ENCODE data around the gene PPIB.
A peak's percentile ranks its signal among the peaks of the same experiment; 100 is the strongest.

Gene PPIB

GRCh38 chr15:64162869-64163658, at the start of gene PPIB:
PPIB (minus strand) TSS chr15:64163022; CDS start chr15:64162986, 36 bp downstream.
- DNase-seq = peak; percentile 91 to 97 (median 95)

DNA sequence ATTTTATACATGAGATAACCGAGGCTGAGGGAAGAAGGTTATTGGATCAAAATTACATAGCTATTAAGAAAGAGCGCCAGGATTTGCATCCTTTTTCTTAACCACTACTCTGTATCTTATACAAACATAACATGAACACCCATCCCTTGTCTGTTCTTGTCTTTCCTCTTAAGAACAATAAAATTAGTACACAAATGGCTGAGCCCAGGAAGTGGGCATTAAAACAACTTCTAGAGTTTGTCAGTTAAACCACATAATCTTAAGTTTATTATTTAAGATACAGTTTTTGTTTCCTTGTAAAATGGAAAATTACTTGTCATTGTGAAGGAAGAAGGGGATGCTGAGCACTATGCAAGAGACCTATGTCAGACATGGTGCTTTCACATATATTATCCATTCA, 48.9 kb upstream of the PPIB start:
- no peak for DNase-seq

DNA sequence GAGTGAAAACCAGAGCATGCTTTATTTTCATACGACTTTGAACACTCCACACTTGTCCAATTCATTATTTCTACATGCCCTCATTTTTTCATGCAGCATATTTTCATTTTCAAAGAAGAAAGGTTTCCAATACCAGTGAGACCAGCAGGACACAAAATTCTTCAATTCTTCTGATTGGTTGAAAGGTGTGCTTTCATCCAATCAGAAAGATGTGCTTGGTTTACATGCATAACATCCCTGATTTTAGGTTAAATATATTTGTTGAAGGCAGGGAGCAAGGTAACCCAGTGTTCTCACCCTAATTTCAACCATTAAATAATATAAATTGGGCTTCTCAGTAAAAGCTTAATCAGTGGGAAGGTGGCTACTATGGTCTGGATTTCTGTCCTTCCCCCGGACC, 47.5 kb upstream of the PPIB start:
- DNase-seq = no peak

DNA sequence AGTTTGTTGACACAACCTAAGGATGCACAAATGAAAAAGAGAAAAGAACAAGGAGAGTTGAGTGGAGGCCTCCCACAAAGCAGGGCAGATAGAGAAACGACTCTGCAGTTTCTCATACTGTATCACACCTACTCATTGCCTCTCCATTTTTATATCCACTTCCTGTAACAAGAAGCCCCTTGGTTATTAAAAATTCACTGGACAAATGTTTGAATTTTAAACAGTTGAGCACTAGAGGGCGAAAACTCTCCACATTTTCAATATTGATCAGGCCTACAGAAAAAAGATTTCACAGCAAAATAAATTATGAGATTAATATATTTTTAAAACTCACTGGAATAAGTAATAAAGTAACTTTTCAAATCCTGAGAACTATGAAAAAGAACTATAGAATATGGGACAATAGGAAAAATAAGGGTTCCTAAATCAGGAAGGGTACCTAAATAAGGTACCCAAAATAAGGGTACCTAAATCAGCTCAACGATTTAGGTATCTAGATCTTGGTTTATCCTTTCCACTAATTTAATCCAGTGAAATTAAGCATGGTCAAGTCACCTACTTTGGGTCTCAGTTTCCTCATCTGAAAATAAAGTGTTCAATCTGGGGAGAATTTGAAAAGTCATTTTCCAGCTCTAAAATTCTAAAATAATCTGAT, 47.0 kb upstream of the PPIB start:
- no peak for DNase-seq

DNA sequence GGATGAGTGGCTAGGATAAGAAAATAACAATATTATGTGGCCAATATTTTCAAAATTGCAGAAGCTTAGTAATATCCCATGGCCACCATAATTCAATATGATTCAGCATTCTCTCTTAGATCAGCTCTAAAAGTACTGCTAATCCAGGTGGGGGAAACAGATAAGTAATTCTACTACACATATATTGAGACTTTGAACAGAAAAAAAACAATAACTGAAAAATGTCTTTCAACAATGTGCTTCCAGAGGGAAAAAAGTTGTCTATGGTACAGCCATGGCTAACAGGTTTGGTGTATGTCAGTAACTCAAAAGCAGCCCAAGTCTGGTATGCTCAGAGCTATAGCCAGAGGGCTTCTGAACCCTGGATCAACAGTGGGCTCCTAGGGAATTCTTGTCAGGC, 42.4 kb upstream of the PPIB start:
- DNase-seq = no peak

DNA sequence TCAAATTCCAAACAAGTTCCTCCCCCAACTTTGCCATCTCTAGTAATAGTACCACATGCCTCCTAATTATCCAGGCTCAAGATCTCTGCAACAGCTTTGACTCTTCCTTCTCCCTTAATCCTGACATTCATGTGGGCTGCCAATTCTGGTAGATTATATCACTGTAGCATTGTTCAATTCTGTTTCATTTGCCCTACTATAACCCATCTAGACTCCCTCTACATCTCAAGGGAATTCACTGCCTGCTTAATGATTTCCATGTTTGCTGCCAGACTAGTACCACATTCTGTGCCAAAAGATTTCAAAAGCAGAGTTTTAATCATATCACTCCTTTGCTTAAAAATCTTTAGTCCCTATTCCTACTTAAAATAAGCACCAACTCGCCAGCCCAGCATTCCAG, 34.6 kb upstream of the PPIB start:
- no peak for DNase-seq

GRCh38 chr15:64193971-64194370, 31.1 kb upstream of the PPIB start:
- no peak for DNase-seq

DNA sequence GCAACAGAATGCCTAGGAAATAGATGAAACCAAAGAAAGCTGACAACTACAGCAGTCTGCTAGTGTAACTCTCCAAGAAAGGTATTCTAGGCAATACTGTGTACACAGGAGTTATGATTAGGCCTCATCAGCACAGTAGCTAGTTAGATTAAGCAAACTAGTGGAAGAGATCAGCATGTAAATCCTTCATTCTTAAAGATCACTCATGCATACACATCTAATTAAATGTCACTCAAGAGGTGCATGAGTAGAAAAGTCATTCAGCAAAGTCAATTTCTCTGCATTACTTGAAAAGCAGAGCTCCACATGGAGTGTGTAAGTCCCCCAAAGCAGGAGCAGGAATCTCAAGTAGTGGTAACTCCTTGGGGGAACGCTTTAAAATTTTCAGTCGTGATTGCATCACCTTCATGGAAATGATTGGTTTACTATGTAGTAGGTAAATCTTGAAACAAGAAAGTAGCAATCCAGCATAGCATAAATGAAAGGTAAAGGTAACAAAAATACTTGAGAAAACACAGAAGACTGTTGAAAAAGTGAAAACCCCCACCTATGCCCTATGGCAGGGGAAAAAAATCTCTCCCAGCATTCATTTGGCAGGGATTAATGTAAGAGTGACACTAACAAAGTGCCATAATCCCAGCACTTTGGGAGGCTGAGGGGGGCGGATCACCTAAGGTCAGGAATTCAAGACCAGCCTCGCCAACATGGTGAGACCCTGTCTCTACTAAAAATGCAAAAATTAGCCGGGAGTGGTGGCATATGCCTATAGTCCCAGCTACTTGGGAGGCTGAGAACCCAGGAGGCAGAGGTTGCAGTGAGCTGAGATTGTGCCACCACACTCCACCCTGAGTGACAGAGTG, 29.4 kb upstream of the PPIB start:
- DNase-seq = no peak

GRCh38 chr15:64187396-64188191, 24.8 kb upstream of the PPIB start:
- no peak for DNase-seq

- no peak for DNase-seq
Measured at GRCh38 chr15:64185146-64185911, 22.5 kb upstream of the PPIB start.

DNA sequence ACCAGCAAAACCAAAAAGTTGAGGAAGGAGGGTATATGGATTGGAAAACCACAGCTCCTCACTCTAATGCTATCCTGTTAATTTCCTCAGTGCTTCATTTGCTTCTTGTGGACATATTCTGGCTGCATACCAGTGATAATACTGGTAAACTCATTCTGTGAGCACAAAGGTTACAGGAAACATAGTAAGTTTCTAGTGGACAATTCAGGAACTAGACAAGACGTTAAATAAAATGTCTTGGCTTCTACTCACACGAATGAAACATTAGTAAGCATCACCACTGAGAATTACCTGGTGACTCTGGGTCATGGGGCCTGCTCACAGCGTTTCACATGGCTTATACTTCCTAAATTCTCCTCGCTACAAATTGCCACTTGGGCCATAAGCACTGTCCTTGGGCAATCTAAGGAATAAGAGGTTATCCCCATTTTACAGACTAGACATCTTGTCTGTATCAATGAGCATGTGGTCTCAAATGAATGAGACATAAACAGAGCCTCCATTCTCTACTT, 20.1 kb upstream of the PPIB start:
- DNase-seq = no peak

GRCh38 chr15:64180235-64180824, 17.5 kb upstream of the PPIB start:
- DNase-seq = no peak

- DNase-seq = no peak
Measured at GRCh38 chr15:64166102-64166890, 3.5 kb upstream of the PPIB start.

GRCh38 chr15:64164436-64164835, 1.6 kb upstream of the PPIB start:
- DNase-seq = no peak

DNA sequence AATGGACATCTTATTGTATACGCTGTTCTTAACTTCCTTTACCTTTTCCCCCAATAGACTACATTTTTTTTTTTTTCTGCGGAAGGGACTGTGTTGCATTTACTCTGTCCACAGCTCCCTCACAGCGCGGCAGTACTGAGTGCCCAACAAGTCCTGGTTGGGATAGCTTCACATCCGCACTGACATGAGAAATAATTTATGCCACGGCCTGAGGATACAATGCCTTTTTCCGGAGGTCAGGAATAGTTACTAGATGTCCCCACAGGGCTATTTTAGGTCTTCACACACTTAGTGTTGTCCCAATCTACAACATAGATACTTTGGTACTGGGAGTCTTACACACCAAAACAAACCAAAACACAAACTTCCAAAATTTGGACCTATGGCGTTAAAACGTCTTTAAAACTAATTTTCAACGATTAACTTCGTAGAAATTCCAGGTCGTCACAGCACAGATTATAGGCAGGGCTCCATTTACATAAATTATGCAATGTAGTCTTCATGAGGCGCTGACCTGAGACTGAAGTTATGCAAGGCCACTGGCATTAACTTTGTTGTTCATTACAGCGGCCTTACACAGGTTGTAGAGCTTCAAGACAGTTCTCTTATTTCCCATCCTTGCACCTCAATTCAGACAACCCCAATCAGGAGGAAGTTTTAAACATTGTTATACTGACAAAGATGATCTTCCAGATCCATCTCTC, 989 bp upstream of the PPIB start:
- DNase-seq = no peak

GRCh38 chr15:64162478-64162868, 349 bp downstream of the PPIB start:
- DNase-seq = no peak

DNA sequence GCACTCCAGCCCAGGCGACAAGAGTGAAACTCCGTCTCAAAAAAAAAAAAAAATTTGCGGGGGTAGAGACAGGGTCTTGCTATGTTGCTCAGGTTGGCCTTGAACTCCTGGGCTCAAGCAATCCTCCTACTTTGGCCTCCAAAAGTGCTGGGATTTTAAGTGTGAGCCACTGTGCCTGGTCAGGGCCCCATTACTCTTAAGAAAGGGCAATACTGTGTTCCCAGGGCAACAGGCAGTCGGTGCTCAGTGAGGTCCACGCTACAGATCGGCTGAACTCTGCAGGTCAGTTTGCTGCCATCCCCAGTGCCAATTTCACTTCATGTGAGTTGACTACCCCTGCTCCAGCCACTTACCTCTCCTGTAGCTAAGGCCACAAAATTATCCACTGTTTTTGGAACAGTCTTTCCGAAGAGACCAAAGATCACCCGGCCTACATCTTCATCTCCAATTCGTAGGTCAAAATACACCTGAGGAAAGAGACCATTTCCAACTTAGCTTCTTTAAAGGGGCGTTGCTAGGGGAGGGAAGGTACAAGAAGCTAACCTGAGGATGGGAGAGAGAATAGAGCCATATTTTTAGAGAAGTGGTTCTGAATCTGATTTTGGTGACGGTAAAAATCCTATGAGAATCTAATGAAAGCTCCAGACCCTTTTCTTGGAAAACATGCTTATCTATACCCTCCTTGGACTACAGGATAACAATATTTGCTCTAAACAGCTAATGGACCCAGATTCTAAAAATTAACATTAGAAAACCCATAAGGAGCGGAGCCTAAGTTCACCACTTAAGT, 939 bp downstream of the PPIB start:
- no peak for DNase-seq

- no peak for DNase-seq
Measured at GRCh38 chr15:64158363-64159134, 4.3 kb downstream of the PPIB start.
